ENCODE results near the gene TCF7L2.

Gene TCF7L2

DNA sequence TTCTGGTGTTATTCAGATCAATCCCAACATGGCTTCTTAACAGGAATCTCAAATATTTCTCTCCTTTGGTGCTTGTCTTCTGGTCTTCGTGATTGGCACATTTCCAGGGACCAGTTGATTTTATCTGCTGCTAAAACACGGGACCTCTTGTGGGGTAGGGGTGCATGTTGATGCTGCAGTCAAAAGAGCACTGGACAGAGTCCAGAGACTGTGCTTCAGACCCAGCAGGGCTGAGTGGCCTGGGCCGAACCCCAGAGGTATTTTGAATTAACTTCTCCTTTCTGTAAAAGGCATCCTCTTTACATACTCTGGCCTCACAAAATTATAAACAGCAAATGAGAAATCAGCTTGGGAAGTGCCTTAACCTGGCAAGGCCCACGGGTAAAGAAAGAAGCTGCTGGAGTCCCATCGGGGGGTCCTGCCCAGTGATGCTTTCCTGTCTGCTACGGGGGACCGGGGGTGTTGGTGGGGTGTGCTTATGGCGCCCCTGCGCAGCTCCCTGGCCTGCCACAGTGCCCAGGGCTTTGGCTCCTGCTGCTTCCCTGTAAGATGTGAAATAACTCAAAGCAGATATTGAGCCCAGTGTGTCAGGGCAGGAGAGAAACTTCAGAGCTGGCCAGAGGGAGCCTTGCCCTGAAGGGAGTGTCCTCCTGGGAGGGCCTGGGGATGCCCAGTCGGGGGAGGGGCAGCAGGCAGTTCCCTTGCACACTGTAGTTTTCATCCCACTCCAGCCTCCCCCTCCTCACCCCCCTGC lies 230.5 kb downstream of the TCF7L2 start:
- no peak overlapping the region for H3K27ac Mint-ChIP-seq
- H3K27me3 Mint-ChIP-seq, result no peaks in the 10 kb centered on the region
- H3K4me1 Mint-ChIP-seq, result no peaks in the 10 kb centered on the region
- DNase-seq (no peak), ATAC-seq (no peak)
- no peaks in the 10 kb centered on the region for H3K9me3 Mint-ChIP-seq
- no peak overlapping the region for H3K4me3 Mint-ChIP-seq

- Mint-ChIP-seq H3K27ac (no peak overlapping the region), H3K4me3 (no peak overlapping the region), H3K4me1 (no peaks in the 10 kb centered on the region), H3K27me3 (no peaks in the 10 kb centered on the region), H3K9me3 (no peaks in the 10 kb centered on the region)
- no peak for DNase-seq
- ATAC-seq, result no peak
Observed at GRCh38 chr10:113182154-113182553, 232.1 kb downstream of the TCF7L2 start.

DNA sequence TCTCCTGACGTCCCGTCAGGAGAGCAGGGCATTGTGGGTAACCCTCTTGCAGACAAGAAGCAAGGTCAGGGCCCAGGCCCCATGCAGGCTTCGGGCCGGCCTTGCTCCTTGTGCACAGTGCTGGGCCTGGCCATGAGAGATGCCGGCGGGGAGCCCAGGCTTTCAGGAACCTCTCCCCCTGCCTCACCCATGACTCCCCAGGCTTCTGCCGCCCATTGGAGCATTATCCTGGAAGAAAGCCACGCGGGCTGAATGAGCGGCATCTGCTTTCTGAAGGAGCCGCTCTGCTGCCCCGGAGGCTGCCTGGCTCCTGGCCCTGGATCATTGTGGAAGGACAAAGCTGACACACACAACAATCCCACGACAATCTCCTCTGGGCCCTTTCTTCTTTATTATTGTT lies 233.5 kb downstream of the TCF7L2 start:
- Mint-ChIP-seq H3K9me3 (no peaks in the 10 kb centered on the region), H3K4me3 (no peak overlapping the region), H3K4me1 (no peaks in the 10 kb centered on the region), H3K27ac (no peak overlapping the region), H3K27me3 (no peaks in the 10 kb centered on the region)
- ATAC-seq, result no peak
- no peak for DNase-seq

DNA sequence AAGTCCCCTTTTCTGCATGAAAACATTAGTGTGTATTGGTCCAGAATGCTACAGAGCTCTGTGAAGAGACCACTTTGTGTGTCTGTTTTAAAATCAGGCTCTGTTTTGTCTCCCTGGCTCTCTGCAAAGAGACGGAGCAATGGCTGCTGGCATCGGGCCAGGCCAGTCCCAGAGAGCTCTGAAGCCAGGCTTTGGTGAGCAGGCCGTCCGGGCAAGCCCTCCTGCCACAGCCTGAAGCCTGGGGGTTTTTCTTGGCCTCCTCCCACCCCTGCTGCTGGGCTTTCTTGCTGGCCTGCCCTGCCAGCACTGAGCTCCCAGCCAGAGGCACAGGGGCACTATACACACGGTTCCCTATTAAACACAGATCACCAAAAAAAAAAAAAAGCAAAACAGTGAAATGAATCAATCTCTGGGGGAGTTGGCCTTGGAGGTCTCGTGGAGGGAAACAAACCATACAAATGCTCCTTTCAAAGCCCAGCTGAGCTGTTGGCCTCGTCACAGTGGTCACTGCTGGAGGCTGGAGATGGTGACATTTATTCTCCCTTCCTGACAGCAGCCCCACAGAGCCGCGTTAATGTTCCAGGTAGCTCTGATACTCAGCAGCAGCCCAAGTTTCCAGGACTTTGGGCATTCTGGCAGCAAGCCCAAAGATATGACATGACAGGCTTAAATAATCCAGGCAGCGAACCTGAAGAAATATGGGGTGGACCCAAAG lies 237.2 kb downstream of the TCF7L2 start:
- Mint-ChIP-seq H3K27me3 (no peaks in the 10 kb centered on the region), H3K27ac (no peak overlapping the region), H3K4me1 (no peaks in the 10 kb centered on the region), H3K9me3 (peaks cover 0 to 4% of the 10 kb centered on the region in 2 donors), H3K4me3 (no peak overlapping the region)
- ATAC-seq (no peak), DNase-seq (no peak)

GRCh38 chr10:113199459-113199858 lies 249.4 kb downstream of the TCF7L2 start:
- Mint-ChIP-seq H3K27me3 (no peaks in the 10 kb centered on the region), H3K4me1 (no peaks in the 10 kb centered on the region), H3K4me3 (no peak overlapping the region), H3K27ac (no peak overlapping the region), H3K9me3 (peaks cover 5 to 21% of the 10 kb centered on the region in 2 donors)
- DNase-seq (no peak), ATAC-seq (no peak)

GRCh38 chr10:113202011-113202410 lies 252.0 kb downstream of the TCF7L2 start:
- DNase-seq, result no peak
- Mint-ChIP-seq H3K27ac (no peak overlapping the region), H3K4me3 (no peak overlapping the region), H3K9me3 (peaks cover 13 to 29% of the 10 kb centered on the region in 2 donors), H3K27me3 (no peaks in the 10 kb centered on the region), H3K4me1 (no peaks in the 10 kb centered on the region)
- no peak for ATAC-seq

DNA sequence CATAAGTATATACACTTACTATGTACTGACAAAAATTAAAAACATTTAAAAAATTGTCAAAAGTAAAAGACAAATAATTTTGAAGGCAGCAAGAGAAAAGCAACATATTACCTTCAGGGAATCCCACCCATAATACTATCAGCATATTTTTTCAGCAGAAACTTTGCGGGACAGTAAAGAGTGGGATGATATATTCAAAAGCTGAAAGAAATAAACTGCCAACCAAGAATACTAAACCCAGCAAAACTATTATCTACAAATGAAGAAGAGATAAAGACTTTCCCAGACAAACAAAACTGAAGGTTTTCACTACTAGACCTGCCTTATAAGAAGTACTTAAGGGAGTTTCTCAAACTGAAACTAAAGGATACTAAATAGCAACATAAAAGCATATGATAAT lies 257.9 kb downstream of the TCF7L2 start:
- Mint-ChIP-seq H3K4me3 (no peak overlapping the region), H3K27ac (no peak overlapping the region), H3K27me3 (no peaks in the 10 kb centered on the region), H3K4me1 (no peaks in the 10 kb centered on the region), H3K9me3 (peaks cover 34 to 36% of the 10 kb centered on the region in 2 donors)
- DNase-seq (no peak), ATAC-seq (no peak)

DNA sequence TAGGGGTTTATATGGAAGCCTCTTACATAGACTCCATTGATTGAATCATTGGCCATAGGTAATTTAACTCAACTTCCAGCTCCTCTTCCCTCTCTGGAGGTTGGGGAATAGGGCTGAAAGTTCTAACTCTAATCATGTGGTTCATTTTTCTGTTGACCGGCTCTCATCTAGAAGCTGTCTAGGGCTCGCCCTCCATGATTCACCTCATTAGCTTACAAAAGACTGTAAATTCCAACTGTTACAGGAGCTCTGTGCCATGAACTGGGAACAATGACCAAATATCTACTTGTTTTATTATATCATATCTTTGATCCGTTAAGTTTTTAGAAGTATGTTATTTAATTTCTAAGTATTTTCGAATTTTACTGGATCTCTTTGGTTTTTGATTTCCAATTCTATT lies 263.0 kb downstream of the TCF7L2 start:
- no peaks in the 10 kb centered on the region for H3K4me1 Mint-ChIP-seq
- DNase-seq (no peak), ATAC-seq (no peak)
- no peaks in the 10 kb centered on the region for H3K27me3 Mint-ChIP-seq
- no peak overlapping the region for H3K4me3 Mint-ChIP-seq
- H3K27ac Mint-ChIP-seq, result no peak overlapping the region
- H3K9me3 Mint-ChIP-seq, result peaks cover 14 to 16% of the 10 kb centered on the region in 2 donors

DNA sequence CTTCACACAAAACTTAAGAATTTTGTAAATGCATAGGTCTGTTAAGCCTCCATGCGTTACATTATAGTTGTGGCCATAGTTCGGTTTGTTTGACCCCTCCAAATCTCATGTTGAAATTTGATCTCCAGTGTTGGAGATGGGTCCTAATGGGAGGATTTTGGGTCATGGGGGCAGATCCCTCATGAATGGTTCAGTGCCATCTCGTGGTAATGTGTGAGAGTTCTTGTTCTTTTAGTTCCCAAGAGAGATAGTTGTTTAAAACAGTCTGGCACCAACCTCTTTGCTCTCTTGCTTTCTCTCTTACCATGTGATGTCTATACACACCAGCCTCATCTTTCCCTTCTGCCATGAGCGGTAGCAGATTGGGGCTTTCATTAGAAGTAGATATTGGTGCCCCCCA lies 264.3 kb downstream of the TCF7L2 start:
- DNase-seq (no peak), ATAC-seq (no peak)
- Mint-ChIP-seq H3K4me3 (no peak overlapping the region), H3K27me3 (no peaks in the 10 kb centered on the region), H3K9me3 (peaks cover 2 to 5% of the 10 kb centered on the region in 2 donors), H3K27ac (no peak overlapping the region), H3K4me1 (no peaks in the 10 kb centered on the region)

GRCh38 chr10:113216102-113216501 lies 266.1 kb downstream of the TCF7L2 start:
- Mint-ChIP-seq H3K4me1 (no peaks in the 10 kb centered on the region), H3K27ac (no peak overlapping the region), H3K9me3 (no peaks in the 10 kb centered on the region), H3K4me3 (no peak overlapping the region), H3K27me3 (no peaks in the 10 kb centered on the region)
- ATAC-seq, result no peak
- DNase-seq, result no peak
